Germinal center (tissue), 1 donor: ENCODE measurements around the gene PUM2.

ENCODE experiments used
- DNase-seq: peaks from one replicate; pipeline ENCODE4 v3.0.0; 2012; ENCODE audit warnings: mixed read lengths, low spot score

PUM2 gene

DNA sequence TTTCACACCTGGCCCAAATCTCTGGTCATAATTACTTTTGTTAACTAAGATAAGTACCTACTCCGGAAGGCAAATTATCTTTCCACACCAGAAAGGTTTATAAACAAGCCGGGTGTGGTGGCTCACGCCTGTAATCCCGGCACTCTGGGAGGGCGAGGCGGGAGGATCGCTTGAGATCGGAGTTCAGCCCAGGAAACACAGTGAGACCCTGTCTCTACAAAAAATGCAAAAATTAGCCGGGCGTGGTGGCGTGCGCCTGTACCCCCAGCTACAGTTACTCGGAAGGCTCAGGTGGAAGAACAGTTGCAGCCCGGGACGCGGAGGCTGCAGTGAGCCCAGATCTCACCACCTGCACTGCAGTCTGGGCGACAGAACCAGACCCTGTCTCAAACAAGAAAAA, 2.1 kb downstream of the PUM2 start:
- DNase-seq: no peak

DNA sequence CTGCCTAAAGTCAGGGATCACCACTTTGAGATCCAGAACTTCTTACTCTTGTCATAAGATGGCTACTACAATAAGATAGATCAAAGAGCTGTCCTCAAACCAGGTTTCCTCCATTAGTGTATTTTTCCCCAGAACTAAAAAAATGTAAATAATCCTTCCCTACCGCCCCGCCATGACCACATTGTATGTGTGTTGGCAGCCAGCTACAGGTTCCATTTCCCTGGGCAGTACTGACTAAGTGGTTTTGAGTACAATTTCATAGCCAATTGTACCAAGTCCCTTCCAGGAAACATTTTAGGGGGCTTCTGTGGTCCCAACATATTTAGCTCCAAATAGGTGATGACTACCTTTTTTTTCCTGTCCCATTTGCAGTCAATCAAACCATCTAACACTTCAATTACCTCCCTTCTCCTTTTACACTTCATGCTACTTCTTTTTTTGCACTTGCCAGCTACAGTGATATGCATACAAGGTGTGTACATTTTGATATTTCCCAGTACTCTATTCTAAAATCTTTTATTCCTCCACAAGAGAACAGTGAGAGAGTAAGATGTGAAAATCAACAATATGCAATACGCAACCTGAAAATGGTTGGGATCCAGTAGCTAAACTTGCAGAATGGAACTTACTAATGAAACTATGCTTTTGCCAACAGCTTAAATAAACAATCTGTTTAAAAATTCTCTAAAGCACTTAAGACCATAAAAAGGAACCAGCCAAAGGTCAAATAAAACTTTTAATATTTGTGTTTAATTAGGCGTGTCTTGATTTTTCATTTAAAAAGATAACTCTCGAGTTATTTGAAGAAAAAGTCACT, 3.9 kb downstream of the PUM2 start:
- no peak for DNase-seq

DNA sequence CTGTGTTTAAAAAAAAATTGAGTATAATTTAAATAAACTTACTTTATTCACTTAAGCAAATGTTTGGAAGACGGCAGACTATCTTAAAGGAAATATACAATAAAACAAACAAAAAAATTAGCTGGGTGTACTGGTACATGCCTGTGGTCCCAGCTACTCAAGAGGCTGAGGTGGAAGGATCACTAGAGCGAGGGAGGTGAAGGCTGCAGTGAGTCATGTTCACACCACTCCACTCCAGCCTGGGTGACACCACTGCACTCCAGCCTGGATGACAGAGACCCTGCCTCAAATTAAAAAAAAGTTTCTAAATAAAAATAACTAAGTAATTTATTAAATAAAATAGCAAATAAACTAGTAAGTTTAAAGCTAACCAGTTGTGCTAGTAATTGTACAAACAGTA, 7.5 kb downstream of the PUM2 start:
- DNase-seq: no peak

DNA sequence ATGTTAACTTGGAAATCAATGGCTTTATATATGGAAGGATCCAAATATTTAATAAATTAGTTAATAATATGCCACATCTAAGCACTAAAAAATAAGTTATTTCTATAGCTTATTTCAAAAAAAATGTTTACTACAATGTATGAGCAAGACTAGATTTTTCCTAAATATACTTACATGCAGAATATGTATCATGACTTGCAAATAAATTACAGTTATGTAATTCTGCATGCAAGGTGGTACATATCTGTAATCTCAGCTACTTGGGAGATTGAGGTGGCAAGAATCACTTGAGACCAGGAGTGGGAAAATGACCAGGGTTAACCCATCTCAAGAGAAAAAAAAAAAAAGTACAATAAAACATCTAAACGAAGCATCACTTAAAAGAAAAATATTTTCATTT, 11.6 kb downstream of the PUM2 start:
- DNase-seq: no peak

DNA sequence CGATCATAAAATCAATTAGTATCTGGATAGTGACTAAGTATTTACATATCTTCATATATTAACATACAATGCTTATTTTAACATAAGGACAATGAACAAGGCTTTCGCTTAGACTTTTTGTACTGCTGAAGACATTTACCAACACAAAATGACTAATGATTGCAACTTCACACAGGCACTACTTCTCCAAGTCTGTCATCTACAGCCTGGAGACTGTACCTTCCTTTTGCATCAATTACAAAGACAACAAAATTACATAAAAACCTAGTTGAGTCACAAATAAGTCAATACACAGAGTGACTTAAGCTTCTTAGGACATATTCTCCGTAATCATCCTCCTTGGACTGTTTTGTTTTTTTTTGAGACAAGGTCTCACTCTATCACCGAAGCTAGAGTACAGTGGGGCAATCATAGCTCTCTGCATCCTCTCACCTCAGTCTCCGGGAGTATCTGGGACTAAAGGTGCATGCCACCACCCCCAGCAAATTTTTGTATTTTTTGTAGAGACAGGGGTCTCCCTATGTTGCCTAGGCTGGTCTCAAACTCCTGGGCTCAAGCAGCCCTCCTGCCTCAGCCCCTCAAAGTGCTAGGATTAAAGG, 15.9 kb downstream of the PUM2 start:
- no peak for DNase-seq

DNA sequence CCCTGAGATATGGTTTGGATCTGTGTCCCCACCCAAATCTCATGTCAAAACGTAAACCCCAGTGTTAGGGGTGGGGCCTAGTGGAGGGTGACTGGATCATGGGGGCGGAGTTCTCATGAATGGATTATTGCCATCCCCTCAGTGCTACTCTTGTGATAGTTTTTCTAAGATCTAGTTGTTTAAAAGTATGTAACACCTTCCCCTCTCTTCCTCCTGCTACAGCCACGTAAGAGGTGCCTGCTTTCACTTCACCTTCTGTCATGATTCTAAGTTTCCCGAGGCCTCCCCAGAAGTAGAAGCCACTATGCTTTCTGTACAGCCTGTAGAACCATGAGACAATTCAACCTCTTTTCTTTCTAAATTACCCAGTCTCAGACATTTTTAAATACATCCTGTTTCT, 16.9 kb downstream of the PUM2 start:
- DNase-seq: no peak

DNA sequence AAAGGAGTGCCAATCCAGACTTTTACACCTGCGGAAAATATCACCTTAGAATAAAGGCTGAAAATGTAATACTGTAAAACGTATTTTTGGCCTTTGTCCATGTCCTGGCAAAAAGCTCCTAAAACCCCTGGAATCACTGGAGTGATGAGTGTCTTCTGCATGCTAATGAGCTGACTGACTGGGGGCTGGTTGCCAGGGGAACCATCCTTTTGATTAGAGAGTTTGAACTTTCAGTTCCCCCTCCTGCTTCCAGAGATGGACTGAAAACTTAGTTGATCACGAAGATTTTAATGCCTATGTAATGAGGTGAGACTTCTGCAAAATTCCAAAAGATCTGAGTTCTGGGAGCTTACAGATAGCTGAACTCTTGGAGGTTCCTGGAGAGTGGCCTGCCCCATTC, 20.5 kb downstream of the PUM2 start:
- DNase-seq: no peak

DNA sequence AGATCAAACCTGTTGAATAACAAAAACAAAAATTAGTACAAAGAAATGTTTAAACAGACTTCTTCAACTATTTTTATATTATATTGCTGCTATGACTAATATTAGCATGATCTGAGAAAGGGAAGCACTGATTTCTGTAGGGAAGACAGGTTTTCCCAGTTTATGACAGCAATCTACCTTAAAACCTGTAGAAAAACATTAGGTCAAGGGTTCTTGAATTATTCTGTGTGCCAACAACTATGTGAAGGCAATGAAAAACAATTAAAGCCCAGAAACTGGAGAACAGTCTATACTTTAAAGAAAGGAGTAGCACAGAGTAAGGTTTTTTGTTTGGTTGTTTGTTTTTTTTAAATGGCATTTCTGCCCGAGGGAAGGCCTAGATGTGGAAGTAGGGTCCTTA, 23.3 kb downstream of the PUM2 start:
- no peak for DNase-seq

DNA sequence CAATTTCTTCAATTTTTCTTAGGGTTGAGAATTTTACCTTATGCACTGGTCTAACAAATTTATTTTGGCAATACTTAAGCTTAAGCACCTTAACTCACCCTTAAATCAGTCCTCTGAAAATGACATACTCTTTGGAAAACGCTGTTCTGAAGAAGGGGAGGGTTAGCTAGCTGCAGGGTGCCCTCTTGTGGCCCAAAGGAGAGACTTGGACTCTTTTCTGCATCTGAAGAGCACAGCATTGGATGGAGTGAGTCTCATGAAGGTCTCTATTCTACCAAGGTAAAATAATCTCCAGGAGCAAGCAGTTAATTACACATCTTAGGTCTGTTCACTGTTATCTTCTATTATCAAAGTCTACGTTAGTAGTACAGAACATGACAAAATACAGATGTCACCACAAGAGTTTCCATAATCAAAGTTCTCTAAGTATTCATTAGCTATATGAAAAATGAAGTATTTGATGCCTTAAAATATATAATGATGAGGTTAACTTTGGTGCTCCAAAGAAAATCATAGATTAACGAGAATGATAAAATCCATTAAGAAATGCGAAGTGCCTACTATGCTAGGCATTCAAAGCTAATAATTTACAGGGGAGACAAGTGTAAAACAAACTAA, 24.4 kb downstream of the PUM2 start:
- peak; percentile 58 for DNase-seq

DNA sequence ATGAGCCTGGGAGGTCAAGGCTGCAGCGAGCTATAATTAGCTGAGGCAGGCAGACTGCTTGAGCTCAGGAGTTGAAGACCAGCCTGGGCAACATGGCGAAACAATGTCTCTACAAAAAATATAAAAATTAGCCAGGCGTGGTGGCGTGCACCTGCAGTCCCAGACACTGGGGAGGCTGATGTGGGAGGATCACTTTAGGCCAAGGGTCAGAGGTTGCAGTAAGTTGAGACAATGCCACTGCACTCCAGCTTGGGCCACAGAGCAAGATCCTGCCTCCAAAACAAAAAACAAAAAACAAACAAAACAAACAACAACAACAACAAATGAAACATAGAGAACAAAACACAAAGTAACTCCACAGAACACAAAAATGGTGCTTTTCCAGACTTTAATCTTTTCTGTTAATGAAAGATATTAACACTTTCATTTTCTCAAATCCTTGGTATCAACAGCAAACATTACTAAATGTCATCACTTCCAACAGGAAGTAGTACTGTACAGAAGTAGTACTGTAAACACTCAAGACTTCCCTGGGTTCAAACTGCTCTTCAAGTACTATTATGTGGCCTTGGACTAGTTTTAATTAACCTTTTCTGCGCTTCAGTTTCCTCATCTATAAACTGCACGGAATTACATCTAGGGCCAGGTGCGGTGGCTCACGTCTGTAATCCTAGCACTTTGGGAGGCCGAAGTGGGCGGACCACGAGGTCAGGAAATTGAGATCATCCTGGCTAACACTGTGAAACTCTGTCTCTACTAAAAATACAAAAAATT, 27.9 kb downstream of the PUM2 start:
- no peak for DNase-seq

DNA sequence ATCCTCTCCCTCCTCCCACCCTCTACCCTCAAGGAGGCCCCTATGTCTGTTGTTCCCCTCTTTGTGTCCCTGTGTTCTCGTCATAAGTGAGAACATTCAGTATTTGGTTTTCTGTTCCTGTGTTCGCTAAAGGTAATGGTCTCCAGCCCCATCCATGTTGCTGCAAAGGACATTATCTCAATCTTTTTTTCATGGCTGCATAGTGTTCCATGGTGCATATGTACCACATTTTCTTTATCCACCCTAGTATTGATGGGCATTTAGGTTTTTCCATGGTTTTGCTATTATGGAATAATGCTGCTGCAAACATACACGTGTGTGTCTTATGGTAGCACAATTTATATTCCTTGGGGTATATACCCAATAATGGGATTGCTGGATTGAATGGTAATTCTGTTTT, 33.0 kb downstream of the PUM2 start:
- no peak for DNase-seq

DNA sequence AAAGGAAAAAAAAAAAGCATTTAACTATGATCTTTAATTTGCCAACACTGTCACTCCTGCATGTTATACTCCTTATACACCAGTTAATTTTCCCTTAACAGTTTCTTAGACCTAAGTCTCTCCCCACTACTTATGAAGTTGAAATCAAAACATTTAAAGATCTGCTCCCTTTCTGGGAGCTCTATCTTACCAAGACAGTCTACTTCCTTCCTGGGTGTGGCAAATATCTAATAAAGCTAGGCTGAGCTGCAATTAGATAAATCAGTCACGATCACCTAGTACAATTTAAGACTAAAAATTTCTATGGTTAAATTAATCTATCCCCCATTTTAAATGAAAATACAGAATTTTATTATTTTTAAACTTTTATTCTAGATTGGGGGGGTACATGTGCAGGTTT, 33.4 kb downstream of the PUM2 start:
- no peak for DNase-seq

DNA sequence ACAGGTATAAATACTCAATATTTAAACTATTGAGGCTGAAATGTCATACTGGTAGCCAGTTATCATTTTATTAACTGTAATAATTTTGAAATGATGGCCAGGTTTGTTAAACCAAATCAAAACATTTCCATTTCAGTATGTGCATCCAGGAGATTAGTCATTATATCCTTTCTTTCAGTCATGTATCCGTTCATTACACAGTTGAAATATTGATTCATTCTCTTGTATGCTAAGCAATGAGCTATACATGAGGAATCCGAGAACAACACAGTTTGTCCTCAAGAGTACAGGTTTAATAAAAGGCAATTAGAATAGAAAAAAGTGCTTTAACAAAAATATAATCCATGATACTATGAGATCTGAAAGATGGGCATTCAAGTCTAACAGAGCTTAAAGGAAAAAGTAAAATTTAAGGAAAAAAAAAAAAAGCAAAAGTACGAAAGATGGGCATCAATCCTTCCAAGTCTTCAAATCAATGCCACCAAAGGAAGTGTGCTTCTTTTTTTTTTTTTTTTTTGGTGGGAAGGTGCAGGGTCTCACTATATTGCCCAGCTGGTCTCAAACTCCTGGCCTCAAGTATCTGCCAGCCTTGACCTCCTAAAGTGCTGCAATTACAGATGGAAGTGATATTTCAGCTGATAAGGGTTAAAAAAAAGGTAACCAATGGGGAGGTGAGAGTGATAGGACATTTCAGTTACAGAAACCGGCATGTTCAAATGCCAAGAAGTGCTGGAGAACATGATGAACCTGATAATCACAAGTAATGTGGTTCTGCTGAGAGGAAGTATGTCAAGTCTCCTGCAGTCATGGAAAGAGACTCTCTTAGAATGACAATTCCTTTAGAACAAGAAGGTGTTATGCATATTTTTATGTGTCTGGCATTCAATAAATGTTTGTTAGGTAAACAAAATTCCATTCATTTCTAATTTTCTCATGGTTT, 35.8 kb downstream of the PUM2 start:
- no peak for DNase-seq

DNA sequence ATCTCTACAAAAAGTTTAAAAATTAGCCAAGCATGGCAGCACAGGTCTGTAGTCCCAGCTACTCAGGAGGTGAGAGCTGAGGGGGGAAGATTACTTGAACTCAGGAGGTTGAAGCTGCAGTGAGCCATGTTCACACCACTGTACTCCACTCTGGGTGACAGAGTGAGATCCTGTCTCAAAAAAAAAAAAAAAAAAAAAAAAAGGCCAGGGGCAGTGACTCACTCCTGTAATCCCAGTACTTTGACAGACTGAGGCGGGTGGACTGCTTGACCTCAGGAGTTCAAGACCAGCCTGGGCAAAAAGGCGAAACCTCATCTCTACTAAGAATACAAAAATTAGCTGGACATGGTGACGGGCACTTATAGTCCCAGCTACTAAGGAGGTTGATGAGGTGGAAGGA, 37.0 kb downstream of the PUM2 start:
- DNase-seq: no peak

DNA sequence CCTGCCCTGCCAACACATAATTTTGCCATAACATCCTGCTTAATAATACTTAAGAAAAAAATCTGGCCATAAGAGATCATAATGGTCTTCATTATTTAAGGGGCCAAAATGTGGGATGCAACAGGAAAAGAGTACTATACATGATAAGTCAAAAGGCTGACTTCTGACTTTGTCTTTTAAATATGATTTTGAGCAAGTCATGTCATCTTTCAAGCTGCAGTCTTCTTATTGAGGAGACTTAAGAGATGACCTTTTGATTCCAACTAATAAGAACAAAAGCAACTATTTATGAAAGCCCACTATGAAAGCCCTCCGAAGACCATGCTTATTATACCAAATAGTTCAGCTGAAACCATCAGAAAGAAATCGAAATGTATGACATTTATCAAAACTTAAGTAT, 41.6 kb downstream of the PUM2 start:
- no peak for DNase-seq

DNA sequence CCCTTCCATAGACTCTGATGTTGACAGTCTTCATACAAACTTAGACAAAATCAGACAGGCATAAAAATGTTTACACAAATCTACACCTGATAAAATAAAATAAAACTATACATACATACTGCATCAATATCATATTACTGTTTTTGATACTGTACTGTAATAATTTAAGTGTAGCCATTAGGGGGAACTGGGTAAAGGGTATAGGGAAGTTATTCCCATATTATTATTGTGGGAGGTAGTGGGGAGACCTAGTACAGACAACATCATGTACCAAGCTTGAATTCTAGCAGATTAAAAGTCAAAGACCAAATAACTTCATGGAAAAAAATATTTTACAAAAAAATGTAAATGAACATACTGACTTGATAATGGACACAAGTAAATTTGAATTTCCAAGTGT, 43.3 kb downstream of the PUM2 start:
- DNase-seq: no peak

DNA sequence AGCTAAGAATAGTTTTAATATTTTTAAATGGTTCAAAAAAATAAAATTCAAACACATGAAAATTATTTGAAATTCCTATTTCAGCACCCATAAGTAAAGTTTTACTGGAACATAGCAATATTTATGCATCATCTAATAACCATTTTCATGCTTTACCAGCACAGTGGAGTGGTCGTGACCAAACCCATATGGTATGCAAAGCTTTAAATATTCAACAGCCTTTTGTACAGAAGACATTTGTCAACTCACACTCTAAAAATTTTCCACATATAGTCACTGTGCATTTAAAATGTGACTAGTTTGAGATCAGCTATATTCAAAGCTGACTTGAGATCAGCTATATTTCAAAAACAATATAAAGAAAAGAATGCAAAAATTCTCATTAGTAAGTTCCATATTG, 46.2 kb downstream of the PUM2 start:
- no peak for DNase-seq

DNA sequence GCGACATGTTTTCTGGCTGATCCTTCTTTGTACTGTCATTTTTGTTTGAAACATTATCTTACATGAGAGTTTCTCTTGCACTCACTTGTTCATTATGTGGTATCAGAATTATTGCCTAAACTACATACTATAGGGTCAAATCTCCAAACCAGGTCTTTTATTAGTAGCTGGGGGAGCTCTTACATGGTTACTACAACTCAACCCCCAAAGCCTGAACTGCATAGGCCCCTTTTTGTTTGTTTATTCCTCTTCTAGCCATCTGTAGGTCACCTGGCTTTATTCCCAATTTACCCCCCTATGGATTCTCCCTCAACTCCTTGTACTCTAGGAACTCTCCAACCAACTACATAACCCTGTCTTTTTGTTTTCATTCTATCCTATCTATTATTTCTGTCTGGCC, 46.7 kb downstream of the PUM2 start:
- DNase-seq: no peak

DNA sequence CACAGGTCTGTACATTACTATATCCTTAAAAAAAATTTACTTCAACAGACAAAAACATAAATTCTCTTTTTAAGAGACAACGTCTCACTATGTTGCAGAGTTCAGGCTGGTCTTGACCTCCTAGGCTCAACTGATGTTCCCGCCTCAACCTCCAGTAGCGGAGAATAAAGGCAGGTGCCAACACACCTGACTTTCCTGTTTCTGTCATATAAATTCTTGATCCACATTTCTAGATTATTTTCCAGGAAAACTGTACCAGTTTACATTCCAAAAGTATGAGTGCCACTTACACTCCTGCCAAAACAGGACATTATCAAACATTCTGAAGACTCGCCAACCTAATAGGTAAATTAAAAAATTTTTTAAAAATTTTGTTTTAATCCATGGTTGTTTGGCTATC, 48.6 kb downstream of the PUM2 start:
- no peak for DNase-seq

DNA sequence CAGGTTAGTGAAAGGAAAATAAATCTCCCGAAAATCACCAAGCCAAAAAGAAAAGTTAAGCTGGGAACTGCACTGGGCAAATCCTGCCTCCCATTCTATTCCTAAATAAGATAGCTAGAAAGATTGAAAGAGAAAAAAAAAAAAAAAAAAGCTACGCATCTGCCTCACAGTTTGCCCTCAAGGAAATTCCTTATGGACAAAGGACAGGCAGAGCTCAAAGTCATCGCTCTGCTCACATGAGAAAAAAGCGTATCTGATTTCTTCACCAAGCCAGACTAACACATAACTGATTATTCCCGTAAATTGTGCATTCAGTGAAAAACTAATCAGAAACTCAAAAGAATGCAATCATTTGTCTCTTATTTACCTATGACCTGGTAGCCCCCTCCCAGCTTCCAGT, 50.0 kb downstream of the PUM2 start:
- no peak for DNase-seq

DNA sequence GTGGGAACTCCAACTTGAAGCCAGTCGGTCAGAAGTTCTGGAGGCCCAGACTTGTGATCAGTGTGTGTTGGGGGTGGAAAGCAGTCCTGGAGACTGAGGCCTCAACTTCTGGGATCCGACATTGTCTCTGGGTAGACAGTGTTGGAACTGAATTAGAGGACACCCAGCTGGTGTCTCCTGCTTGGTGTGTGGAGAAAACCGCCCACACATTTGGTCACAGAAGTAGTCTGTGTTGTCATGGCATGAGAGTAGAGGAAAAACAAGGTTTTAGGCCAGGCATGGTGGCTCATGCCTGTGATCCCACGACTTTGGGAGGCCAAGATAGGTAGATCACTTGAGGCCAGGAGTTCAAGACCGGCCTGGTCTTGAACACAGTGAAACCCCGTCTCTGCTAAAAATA, 51.5 kb downstream of the PUM2 start:
- no peak for DNase-seq

DNA sequence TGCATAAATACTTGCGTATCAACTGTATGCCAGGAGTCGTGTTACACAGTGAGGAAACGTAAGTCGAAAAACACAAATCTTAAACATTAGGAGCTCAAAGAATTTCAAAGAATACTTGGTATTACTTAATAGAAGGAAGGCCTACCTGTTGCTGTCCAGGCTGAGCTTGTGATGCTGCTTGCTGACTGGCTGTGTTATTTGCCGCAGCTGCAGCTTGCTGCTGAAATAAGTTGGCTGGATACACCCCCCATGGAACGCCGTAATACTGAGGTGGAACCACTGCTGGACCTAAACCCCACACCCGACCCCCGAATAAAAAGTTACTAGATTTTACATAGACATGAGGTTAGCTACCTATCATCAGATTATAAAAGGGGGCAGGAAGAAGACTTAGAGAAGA, 56.4 kb downstream of the PUM2 start:
- no peak for DNase-seq
